ENCODE data around the gene BICD2.
"Not testable (repeated sequence)": the region's sequence is repeated elsewhere in the genome, so short reads cannot be mapped to it uniquely, and the experiment has no call there.

Gene BICD2

GRCh38 chr9:92764381-92764987 lies at the start of gene BICD2:
Gene BICD2 (minus strand): TSS chr9:92764833. CDS start chr9:92764744, 89 bp downstream.
- DNase-seq (ENCODE audit: low spot score): no peak

- not testable (repeated sequence) for DNase-seq (ENCODE audit: low spot score)
Observed at GRCh38 chr9:92809629-92810326, 45.1 kb upstream of the BICD2 start.

DNA sequence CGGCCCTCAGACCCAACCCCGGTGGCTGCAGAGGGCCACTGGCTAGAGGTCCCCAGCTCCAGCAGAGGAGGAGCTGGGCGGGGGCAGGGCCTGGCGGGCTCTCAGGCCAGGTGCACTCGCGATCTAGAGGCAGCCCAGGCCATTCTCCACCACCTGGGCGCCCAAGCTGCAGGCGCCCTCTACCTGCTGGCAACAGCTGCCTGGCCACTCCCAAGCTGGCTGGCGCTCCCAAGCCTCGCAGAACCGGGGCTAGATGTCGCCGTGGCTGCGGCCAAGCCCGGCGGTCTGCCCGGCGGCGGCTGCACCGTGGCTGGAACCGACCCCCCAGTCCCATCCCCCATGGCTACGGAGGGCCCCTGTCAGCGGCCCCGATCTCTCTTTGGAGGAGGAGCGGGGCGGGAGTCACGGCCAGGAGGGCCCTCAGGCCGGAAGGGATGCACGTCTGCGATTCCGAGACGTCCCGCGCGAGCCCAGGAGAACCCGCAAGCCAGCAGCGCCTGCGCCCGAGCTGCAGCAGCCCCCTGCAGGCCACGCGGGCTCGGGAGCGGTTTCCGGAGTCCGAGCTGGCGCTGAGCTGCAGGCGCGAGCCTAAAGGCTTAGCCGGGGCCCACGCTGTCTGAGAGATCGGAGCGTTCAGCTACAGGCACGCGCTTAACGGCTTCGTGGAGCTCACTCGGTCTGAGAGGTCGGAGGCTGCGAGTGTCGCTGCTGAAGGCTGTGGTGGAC lies 44.3 kb upstream of the BICD2 start:
- peak; percentile 35 for DNase-seq (ENCODE audit: low spot score)

- peak; percentile 3 for DNase-seq (ENCODE audit: low spot score)
Observed at GRCh38 chr9:92807757-92808725, 43.4 kb upstream of the BICD2 start.

GRCh38 chr9:92807031-92807756 lies 42.6 kb upstream of the BICD2 start:
- no peak for DNase-seq (ENCODE audit: low spot score)

GRCh38 chr9:92804727-92805126 lies 40.1 kb upstream of the BICD2 start:
- DNase-seq (ENCODE audit: low spot score): no peak

DNA sequence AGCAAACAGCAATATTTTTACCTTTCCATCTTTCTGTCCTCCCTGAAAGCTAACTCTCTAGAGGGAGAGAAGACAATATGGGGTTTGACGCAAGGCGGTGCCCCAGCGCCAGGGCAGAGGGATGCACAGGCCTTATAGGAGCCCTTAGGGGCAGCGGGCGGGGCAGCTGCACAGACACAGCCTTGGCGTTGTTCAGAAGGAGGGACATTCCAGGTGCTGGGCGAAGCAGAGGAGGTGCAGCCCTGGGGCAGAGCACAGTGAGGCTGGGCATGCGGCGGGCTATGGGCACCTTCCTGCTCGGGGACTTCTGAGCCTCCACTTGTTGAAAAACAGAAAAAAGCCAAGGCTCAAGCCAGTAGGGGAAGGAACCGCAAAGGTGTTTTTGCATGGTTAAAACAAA lies 33.7 kb upstream of the BICD2 start:
- DNase-seq (ENCODE audit: low spot score): no peak

DNA sequence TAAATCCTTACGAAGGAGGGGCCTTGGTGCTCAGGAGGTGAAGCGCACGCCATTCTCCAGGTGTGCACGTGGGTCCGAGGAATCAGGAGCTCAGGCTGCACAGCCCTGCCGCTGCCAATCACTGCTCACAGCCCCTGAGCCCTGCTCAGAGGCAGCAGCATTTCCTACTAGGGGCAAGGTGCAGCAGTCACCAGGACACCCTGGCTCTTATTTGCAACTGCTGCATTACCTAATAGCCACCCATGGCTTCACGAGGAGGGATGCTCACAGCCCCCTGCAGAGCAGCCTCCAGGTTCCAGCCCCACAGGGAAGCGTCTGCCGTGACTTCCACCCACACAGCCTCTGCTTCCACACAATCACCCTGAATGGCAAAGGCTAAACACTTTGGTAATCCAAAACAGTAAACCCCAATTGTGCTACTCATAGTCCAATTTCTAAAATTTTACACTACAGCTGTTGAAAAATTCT lies 31.7 kb upstream of the BICD2 start:
- not testable (repeated sequence) for DNase-seq (ENCODE audit: low spot score)

DNA sequence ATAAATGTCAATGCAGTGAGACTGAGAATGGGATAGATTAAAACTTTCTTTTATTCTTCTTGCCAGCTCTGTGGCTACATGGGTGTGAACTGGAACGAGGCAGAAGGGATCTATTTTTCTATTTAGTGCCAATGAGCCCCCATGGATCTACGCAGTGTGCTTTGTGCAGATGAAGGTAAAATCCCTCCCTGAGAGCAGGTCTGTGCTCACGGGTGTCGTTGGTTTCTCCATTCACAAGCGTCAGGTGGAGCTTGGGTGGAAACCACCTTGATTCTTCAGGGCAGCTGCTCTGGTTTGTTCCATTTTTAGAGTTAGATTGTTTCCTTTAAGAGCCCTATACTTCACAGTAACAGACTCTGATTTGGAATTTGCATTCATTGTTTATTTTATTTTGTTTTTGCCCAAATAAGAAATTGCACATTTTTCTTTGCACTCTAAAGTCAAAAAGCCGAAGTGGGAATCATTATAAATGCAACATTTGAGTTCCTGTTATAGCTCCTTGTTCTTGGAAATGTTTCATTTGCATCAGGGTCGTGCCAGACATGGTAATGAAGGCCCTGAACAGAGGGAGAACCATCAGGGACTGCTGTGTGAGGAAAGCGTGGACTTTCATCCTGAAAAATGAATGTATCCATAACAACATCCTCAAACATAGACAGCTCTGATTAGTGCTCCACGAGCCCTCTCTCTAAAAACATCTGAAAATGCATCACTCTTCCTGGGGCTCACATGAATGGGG lies 31.1 kb upstream of the BICD2 start:
- DNase-seq (ENCODE audit: low spot score): no peak

GRCh38 chr9:92795000-92795399 lies 30.4 kb upstream of the BICD2 start:
- DNase-seq (ENCODE audit: low spot score): no peak

DNA sequence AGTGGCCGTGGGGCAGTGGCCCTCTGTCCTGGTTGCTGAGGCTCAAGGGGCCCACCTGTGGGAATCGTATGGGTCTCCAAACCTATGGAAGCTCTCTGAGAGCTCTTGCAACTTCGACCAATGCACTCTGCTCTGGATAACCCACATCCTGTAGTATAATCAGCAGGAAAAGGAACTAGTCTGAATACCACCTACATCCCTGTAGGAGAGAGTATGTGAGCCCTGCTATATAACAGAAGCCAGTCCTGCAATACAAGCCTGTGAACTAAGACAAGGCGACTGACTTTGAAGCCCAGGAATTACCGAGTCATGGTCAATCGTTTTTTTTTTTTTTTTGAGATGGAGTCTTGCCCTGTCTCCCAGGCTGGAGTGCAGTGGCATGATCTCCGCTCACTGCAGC lies 29.8 kb upstream of the BICD2 start:
- no peak for DNase-seq (ENCODE audit: low spot score)

GRCh38 chr9:92790542-92791527 lies 26.2 kb upstream of the BICD2 start:
- DNase-seq (ENCODE audit: low spot score): peak; percentile 80

DNA sequence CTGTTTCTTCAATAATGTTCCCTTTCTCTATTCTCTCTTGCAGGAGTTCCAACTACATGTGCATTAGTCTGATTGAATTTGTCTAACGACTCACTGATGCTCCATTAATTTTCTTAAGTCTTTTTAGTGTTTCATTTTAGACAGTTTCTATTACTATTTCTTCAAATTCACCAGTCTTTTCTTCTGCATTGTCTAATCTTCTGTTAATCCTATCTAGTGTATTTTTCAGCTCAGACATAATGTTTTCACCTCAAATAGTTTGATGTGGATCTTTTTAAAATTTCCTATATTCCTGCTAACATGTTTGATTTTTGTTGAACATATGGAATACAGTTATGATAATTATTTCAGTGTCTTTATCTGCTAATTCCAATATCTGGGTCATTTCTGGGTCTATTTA lies 21.7 kb upstream of the BICD2 start:
- no peak for DNase-seq (ENCODE audit: low spot score)

DNA sequence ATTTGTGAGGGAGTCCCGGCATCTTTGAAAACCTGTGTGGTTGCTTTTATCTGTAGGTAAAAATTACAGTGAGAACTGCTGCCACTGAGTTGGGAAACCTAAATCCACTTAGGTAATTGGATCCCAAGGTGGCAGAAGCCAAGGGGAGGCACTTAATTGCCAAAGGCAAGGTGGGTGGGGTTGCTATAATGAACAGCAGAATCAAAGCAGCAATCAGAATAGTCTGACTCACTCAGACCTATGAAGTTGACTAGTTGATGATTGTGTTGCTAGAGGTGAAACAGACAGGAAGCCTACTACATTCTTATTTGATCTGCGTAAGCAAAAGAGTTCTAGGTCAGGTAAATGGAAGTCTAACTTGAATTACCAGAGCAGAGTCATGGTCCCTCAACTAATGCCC lies 17.3 kb upstream of the BICD2 start:
- no peak for DNase-seq (ENCODE audit: low spot score)

- no peak for DNase-seq (ENCODE audit: low spot score)
Observed at GRCh38 chr9:92780206-92780605, 15.6 kb upstream of the BICD2 start.

DNA sequence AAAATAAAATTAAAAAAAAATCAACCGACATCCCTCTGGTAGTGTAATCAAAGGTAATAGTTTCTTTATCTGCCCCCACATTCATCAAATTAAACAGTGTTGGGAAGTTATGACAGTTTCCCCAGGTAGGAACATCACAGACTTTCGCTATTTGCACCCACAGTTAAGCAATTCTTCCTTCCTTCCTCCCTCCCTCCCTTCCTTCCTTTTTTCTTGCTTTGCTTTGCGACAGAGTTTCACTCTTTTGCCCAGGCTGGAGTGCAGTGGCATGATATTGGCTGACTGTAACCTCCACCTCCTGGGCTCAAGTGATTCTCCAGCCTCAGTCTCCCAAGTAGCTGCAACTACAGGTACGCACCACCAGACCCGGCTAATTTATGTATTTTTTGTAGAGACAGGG lies 10.8 kb upstream of the BICD2 start:
- DNase-seq (ENCODE audit: low spot score): no peak

DNA sequence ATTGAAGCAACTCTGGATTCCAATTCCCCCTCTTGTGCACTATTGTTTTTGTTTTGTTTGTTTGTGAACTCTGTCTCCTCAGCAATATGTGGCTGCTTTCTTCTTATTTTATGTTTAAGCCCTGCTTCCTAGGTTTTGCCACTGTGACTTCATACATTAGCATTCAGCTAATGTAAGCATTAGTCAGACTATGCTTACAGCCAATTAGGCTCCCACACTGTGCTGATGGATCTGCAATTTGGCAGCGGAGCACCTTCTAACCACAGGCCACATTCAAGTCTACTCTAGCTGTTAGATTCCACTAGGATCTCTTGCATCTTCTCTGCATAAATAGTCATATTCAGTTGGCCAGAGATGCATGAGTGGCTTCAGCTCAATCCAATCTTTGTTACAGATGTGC lies 9.6 kb upstream of the BICD2 start:
- no peak for DNase-seq (ENCODE audit: low spot score)

GRCh38 chr9:92773810-92774209 lies 9.2 kb upstream of the BICD2 start:
- DNase-seq (ENCODE audit: low spot score): no peak

DNA sequence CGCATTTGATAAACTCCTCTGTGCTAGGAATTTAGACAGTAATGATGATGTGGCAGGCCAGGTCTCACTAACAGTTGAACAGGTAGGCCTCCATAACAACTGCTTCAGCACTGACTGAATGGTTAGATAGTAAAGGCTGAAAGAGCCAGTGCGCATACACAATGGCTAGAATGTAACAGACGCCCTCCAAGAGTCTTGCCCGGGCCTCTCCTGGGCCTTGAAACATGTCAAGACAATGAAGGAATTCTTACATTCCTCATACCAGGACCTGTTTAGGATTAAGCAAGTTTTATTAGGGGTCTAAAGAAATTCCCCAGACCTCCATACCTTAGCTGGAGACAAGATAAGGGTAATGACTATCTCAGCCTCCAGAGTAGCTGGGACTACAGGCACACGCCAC lies 6.7 kb upstream of the BICD2 start:
- no peak for DNase-seq (ENCODE audit: low spot score)
